Inferior parietal cortex (tissue), 1 donor: ENCODE measurements around the gene PCLO.
"Not testable (repeated sequence)": the region's sequence is repeated elsewhere in the genome, so short reads cannot be mapped to it uniquely, and the experiment has no call there.

Experiments used
- DNase-seq: peaks from one replicate; pipeline ENCODE4 v3.0.0-alpha.2; 2016; ENCODE audit errors: extremely low spot score

PCLO gene

DNA sequence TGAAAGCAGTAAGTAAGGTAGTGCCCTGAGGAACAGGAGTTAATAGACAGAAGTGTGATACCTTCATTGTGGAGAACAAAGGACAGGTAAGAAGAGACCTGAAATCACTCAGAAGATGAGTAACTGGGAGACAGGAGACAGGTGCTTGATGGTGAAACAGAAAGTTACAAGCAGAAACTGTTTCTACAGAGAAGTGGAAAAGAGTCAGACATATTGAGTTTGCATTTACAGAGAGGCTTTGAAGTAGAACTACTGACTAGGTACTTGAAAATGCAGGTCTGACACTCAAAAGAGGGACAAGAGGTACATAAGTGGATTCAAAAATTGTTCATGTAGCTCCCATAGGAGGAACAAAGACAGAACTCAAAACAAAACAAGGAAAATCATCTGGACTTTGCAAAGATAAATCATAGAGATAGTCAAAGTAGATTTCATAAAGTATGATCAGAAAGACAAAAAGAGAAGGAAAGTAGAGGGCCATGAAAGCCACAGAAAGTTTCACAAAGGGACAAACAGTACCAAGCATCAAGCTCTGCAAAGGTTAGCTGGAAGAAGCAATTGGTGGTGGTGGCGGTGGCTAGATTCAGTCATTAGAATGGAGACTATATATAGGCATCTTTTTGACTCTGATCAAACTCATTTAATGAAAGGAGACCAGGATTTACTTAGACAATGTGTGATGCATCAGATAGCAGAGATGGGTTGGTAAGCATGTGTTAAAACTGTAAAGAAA lies 198.4 kb downstream of the PCLO start:
- DNase-seq = no peak

GRCh38 chr7:82961240-82961639 lies 201.4 kb downstream of the PCLO start:
- no peak for DNase-seq

DNA sequence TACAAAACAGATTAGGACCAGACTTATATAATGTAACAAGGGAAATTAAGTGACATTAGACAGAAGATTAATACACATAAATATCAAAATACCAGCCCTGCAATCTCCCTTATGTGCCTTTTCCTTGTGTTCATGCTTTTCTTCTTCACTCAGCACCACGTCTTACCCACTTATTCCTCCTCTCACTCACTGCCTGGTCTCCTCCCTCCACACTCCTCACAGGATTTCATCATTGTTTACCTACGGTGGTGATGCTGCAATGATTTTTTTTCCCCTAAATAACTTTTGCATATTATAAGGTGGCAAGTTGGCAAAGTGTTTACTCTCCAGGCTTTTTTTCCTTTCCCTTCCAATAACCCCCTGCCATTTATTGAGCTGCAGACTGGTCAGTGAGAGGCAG lies 203.2 kb downstream of the PCLO start:
- DNase-seq = no peak

GRCh38 chr7:82957521-82957920 lies 205.2 kb downstream of the PCLO start:
- no peak for DNase-seq

DNA sequence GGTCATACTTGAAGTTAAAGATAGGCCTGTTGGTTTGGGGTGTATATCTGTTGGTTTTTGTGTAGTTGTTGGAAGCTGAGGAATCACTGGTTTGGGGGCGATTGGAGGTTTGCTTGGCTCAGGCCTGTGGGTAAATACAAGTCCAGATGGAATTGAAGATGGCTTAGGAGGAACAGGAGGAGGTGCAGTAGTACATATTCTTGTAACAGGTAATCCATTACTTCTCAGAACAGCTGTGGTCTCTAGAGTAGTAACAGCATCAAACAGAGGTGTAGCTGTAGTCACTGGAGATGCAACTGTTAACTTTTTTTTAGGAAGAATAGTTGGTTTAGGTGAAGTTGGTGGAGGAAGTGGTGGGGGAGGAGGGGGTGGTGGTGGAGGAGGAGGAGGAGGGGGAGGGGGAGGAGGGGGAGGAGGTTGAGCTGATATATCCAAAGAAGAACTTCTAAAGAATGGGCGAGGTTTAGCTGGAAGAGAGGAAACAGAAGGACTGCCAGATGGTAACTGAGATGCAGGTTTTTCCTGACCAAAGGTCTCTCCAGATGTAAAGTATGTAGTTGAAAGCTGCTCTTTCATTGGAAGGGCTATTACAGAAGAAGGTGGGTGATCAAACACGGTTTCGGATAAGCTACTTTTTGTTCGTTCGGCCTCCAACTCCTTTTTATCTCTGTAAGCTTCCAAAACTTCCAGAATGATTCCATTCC lies 209.2 kb downstream of the PCLO start:
- no peak for DNase-seq

DNA sequence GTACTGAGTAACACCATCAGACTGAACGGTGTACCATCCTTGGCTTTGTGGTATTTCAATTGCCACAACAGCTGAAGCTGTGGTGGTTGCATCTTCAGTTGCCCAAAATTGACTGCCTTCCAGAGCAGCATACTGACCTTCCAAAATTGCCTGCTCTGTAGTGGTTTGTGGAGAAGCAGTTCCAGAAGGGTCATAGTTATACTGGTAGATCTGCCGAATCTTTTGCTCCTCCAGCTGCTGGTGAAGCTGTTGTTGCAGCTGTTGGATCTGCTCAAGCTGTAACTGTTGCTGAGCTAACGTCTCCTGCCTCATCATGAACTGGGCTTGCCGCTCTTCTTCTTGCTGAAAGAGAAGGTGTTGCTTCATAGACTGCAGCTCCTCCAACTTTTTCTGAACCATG lies 212.2 kb downstream of the PCLO start:
- no peak for DNase-seq

- no peak for DNase-seq
Measured at GRCh38 chr7:82945480-82945879, 217.2 kb downstream of the PCLO start.

- DNase-seq = no peak
Measured at GRCh38 chr7:82945056-82945455, 217.6 kb downstream of the PCLO start.

DNA sequence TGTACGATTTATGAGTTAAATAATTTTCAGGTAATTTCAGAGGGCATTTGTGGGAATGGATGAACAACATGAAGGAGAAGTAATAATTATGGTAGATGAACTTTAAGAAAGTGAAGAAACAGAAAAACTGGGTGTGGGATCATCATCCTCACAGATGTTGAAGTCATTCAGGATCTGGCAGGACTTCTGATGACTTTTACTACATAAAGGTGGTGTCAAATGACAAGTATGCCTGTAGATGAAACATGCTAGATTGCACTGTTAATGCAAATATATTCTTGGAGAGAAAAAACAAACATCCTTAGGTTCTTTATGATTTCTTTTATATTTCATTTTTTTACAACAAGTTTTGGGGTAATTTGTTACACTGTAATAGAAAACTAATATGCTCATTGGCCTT lies 230.2 kb downstream of the PCLO start:
- DNase-seq = no peak

DNA sequence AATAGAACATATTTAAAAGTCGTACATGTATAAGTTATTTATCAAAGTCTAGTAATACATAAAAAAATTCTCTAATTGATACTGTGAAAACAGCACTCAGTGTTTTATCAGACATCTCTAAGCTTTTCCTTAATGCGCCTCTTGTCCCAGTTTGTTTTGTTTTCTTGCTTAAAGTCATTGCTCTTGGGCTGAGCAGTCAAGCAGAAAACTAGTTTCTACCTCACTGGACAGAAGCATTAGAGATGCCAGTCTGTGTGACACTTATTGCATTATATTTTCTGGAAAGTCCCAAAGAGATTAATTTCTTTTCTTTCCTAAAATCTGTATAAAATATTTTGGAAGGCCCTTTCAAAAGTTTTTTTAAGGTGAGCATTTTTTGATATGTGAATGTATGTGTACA lies 236.2 kb downstream of the PCLO start:
- no peak for DNase-seq

- DNase-seq = no peak
Measured at GRCh38 chr7:82925331-82925730, 237.4 kb downstream of the PCLO start.

DNA sequence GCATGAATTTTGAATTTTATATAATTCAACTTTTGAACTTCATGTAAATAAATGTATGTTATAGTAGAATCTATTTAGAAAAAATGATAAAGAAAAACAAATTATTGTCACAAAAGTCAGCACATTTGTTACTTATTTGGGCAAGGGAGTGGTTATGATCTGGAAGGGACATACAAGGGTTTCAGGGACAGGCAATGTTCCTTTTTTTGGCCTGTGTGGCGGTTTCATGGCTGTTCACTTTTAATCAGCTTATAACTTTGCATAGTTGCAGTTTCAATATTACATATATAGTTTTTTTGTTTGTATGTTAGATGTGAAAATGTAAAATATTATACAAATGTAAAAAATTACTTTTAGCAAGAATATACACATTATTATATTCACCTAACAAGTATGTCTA lies 256.2 kb downstream of the PCLO start:
- no peak for DNase-seq

- DNase-seq = no peak
Measured at GRCh38 chr7:82904871-82905270, 257.8 kb downstream of the PCLO start.

GRCh38 chr7:82901098-82901497 lies 261.6 kb downstream of the PCLO start:
- not testable (repeated sequence) for DNase-seq

GRCh38 chr7:82897500-82897899 lies 265.2 kb downstream of the PCLO start:
- DNase-seq = no peak

DNA sequence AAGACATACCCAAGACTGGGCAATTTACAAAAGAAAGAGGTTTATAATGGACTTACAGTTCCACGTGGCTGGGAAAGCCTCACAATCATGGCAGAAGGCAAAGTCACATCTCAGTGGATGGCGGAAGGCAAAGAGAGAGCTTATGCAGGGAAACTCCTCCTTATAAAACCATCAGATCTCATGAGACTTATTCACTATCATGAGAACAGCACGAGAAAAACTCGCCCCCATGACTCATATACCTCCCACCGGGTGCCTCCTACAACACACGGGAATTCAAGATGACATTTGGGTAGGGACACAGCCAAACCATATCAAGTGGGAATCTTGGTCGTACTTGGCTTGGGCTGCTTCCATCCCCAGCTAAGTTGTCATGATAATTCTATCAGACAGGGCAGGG lies 268.3 kb downstream of the PCLO start:
- DNase-seq = not testable (repeated sequence)

DNA sequence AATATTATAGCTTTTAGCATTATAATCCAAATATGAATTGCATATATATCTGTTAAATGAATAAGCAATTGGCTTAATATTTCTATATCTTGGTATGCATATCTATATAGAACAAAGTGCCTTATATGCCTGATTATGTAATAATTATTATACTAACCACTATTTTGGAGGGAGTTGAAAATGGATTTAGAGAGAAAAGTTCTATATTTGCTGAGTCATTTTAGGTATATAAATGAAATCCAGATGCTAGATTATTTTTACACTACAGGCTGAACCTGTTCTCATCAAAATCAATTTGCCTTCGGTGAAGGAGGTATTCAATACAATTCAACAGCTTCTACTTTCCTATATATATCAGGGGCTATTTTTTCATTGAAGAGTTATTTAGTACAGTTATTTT lies 276.4 kb downstream of the PCLO start:
- DNase-seq = no peak

DNA sequence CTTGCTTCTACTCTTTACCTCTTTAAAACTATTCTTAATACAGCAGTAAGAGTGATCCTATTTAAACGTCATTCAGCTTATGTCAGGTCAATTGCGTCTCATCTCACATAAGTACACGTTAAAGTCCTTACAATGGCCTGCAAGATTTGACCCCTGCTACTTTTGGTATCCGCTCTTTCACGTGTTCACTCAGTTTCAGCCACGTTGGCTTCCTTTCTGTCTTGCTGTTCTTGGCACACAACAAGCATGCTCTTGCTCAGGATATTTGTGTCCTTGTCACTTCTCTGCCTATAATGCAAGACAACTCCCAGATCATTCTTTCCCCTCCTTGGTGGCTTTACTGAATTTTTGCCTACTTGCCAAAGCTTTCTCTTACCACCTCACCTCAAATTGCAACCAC lies 296.8 kb downstream of the PCLO start:
- no peak for DNase-seq

GRCh38 chr7:82859106-82859850 lies 303.4 kb downstream of the PCLO start:
- DNase-seq = no peak

DNA sequence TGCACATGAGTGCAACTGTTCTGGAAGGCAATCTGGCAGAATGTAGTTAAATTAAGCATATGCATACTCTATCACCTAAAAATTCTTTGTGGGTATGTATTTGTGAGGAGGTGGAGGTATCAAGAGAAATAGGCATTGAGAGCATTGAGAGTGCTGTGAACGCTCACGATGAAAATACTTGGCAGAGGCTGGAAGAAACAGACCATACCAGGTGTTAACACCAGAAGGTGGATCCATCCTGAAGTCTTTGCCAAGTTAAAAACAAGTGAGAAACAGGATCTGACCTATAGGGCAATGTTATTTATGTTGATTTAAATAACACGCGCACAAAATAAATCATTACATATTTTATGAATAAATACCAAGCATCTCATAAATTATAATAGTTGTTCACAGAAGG lies 311.6 kb downstream of the PCLO start:
- no peak for DNase-seq

DNA sequence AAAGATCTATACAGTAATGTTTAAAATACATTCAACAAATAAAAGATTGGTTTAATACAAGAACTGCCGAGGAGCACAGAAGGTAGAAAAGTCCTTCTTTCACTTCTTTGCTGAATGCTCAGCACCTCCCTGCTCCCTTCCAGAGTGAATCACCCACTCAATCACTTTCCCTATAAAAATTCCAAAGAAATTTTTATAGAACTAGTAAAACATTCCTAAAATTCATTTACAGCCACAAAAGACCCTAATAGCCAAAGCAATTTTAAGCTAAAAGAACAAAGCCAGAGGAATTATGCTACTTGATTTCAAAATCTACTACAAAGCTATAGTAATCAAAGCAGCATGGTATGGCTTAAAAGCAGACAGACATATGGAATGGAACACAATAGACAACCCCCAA lies 320.9 kb downstream of the PCLO start:
- no peak for DNase-seq

- DNase-seq = no peak
Measured at GRCh38 chr7:82840061-82840460, 322.6 kb downstream of the PCLO start.

- DNase-seq = no peak
Measured at GRCh38 chr7:82839555-82839954, 323.1 kb downstream of the PCLO start.
